Limb (tissue), 2 donors: ENCODE results near the gene KRT26.

ENCODE experiments used
- DNase-seq, 2 donors: peaks; one replicate each; pipeline ENCODE4 v3.0.0-alpha.2; 2016; ENCODE audit errors: extremely low spot score in 2 of 2

KRT26 gene

DNA sequence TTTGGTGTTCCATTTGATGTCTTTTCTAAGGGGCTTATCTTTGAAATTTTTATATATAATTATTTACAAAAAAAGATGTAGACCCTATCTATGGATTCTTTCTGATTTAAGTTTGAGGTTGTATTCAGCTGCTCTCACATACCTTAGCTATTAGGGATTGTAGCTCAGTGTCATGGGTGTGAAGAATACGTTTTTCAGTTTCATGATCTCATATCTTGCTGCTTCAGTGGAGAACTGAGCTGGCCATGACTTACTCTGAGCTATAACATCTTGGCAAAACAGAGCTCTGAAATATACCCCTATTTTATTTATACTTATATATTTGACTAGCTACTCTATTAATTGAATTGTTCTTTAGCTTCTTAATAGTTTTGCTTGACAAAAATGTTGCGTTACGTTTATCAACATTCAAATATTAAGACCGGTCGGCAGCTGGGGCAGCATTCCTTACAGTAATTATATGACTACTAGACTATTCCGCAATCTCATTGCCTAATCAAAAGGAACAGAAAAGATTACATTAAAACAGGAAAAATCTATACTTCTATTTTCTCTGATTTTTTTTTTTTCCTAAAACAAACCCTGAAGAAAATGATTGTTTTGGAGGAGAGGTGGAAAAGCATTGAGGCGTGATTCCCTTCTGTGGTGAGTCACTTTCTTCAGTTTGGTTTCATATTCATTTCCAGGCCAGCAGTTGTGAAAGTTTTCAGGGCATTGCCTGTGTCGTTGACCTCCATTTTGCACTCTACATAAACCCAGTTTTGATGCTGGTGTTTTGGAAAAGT is 44.4 kb downstream of the KRT26 start:
- DNase-seq: no peak

DNA sequence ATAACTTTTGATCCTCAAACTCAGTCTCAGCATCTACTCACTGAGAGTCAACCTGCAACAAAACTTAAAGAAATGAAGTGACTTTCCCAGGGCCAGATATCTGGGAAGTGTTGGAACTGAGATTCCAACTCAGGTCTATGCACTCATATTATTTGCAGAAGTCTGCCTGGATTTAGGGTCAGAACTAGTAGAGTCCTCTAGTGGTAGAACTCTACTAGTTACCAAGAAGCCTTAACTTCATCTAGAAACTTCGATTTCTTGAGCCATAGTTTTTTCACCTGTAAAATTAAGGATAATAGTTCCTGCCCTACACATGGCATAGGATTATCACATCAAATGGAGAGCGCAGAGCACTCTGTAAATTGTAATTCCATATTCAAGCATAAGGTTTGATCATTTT is 45.1 kb downstream of the KRT26 start:
- DNase-seq: no peak

DNA sequence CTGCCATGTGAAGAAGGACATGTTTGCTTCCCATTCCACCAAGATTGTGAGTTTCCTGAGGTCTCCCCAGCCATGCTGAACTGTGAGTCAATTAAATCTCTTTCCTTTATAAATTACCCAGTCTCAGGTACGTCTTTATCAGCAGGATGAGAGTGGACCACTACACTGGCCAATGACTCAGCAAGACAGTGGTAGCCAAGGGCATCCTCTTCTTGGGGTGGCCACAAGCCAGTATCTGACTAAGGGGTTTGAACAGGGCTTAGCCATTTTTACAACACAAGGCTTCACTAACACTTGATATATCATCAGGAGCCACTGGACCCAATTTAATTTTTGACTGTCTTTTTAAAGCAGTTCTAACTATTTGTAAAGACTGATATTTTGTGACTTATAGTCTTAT is 47.3 kb downstream of the KRT26 start:
- DNase-seq: no peak

DNA sequence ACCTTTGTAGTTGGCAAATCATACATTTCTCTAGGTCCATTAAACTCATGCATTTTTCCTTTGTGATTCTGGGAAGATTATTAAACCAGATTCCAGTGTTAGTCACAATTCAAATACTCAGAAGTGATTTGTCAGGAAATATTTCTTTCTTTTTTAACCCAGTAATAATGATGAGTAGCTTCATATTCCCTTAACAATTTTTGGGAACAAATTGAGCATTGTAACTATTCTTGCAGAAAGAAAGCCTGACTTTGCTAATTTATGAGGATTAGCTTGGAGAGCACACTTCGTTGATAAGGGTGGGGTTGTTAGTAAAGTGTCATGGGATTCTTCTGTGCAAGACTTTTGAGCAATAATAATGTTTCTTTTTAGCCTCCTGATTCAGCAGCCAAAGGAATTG is 49.8 kb downstream of the KRT26 start:
- no peak for DNase-seq

DNA sequence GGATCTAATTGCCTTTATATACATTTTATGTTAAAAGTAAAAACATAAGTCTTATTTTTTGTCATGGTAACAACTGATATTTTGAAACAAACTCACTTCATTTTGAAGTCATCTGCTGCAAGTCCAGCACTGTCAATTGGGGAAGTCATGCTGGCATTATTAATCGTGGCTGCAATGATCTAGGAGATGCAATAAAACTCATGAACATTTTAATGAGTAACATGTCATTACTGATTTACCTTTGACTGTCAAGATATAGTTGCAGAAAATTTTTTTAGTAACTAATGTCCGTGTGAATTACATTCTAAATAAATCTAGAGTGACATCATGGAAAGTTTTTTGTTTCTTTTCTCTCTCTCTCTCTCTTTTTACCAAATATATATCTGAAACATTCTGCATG is 51.1 kb downstream of the KRT26 start:
- no peak for DNase-seq

DNA sequence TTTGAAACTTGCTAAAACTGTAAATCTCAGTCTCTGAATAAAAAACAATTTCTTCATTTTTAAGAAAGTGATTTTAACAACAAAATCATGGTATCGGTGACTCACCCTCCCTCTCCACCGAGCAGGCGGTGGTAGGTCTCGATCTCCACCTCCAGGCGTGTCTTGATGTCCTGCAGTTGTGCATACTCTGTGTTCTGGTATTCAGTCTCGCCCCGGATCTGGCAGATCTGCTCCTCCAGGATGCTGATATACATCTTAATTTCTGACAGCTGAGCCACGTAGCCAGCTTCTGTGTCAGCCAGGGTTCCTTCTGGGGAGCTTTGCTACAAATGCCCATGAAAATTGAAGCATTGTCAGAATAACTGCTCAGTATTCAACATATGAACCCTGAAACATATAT is 53.1 kb downstream of the KRT26 start:
- DNase-seq: no peak

DNA sequence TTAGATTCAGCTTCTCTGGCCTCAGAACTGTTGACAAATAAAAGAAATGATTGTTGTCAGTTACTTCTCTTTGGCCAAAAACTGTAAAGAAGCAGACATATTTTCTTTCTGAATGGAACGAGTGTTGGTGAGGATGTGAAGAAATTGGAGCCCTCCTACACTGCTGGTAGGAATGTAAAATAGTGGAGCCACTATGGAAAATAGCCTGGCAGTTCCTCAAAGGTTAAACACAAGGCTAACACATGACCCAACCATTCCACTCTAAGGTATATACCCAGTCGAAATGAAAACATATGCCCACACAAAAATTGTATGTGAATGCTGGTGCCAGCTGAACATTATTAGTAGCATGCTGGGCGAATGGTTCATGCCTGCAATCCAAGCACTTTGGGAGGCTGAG is 54.2 kb downstream of the KRT26 start:
- DNase-seq: no peak
